HG02759 (cell line): ENCODE data around the gene CCT2.

Source experiments
- ATAC-seq: cut with Tn5 transposase; IDR thresholded peaks from one replicate; pipeline ENCODE4 v1.9.1; 2021; ENCODE audit warnings: mild to moderate bottlenecking, moderate library complexity; ENCODE audit not compliant: unreplicated experiment

CCT2 gene

GRCh38 chr12:69585189-69586062 is at the start of gene CCT2:
Gene CCT2 (plus strand): TSS chr12:69585459. CDS start chr12:69585522, 63 bp downstream.
- ATAC-seq, result peak; percentile 97

- ATAC-seq, result no peak
Measured at GRCh38 chr12:69540987-69541386, 44.3 kb upstream of the CCT2 start.

DNA sequence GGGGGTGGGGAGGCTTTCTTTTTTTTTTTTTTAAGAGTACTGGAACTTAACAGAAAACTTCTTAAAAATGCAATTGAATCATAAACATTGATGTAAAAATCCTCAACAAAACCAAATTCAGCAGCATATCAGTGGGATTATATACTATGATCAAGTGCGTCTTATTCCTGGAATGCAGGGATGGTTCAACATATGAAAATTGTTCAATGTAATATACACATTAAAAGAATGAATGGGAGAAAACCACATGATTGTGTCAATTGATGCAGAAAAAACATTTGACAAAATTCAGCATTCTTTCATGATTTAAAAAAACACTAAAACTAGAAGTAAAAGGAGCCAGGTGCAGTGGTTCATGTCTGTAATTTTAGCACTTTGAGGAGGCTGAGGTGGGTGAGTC is 41.2 kb upstream of the CCT2 start:
- ATAC-seq, result no peak

DNA sequence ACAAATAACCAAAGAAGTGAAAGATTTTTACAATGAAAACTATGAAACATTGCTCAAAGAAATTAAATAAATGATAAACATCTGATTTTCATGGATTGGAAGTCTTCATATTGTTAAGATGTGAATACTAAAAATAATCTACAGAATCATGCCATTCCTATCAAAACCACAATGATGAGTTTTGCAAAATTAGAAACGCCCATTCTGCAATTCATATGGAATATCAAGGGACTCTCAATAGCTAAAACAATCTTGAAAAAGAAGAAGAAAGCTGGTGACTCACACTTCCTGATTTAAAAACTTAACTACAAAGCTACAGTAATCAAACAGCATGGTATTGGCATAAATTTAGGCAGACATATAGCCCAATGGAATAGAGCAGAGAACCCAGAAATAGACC is 40.2 kb upstream of the CCT2 start:
- ATAC-seq, result no peak

- ATAC-seq, result peak; percentile 92
Measured at GRCh38 chr12:69546693-69547438, 38.4 kb upstream of the CCT2 start.

DNA sequence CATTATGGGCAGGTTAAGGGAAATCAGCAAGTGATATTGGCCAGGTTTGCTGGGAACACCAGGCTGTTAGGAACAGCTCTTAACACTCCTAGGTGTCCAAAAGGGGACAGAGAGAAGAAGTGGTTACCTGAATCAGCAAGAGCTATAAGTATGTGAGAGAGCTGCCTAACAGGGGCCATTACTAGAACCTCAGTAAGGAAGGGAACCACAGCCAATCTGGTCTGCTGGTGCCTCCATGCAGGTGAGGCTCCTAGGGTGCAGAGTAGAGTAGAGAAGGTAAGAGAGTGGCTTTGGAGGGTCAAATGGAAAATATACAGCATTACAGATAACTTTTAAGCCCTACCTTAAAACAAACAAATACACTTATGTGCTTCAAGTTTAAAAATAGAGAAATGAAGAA is 36.6 kb upstream of the CCT2 start:
- no peak for ATAC-seq

- no peak for ATAC-seq
Measured at GRCh38 chr12:69550569-69551350, 34.5 kb upstream of the CCT2 start.

DNA sequence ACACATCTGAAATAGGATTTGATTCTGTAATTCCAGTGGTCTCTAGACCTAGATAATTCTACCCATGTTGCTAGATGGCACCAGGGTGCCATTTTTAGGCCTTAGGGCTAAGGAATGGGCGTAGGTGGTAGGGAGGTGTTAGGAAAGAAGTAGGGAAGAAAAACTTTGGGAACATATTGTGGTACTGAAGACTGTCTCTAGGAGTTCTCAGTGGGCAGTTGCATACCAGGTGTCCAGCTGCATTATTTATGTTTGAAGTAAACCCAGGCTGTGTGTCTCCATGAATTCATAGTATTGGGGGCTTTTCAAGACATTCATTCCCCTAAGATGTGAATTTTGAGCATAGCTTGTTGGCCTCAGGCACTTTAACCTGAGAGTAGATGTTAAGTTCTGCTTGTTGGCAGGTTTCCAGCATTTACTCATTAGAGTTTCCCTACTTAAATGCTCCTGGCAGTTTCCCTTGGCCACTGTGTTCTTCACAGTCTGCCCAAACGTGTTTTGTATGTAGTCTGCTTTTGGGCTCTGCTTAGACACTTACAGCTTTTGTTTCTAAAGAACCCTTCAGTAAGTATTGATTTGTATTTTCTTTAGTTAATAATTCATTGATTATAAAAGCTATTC is 31.5 kb upstream of the CCT2 start:
- ATAC-seq, result no peak

- ATAC-seq, result no peak
Measured at GRCh38 chr12:69555461-69555860, 29.8 kb upstream of the CCT2 start.

DNA sequence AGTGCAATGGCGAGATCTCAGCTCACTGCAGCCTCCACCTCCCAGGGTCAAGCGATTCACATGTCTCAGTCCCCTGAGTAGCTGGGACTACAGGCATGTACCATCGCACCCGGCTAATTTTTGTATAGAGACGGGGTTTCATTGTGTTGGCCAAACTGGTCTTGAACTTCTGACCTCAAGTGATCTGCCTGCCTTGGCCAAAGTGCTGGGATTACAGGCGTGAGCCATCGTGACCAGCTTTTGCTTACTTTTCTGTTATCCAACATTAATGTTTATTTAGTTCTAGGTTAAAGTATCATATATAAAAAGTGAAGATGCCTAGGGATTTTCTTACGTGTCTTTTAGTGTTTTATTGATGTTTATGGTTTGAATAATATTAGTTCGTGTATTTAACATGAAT is 28.9 kb upstream of the CCT2 start:
- ATAC-seq, result no peak

DNA sequence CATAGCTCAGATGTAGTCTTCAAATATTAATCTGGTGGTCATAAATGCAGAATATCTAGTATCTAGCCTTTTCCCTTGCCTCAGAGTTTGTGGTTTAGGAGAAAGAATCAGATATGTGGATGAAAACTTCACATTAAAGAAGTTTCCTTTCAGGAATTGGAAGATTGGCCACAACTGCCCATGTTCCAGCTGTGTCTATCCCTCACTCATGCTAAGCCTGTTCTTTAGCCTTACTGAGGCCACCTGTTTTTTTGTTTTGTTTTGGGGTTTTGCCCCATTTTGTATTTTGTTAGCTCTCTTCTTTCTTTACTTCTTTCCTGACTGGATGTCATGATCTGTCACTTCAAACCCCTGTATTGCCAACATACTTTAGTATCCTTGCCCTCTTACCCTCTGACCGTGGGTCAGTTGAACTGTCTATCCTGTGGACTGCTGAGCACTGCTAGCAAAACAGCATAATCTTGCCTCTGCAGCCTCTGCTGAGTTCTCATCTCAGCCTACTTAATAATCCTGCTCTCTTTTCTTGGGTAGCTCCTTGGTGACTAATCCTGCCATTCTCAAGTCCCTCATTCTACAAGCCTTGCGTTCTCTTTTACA is 22.0 kb upstream of the CCT2 start:
- ATAC-seq, result no peak

DNA sequence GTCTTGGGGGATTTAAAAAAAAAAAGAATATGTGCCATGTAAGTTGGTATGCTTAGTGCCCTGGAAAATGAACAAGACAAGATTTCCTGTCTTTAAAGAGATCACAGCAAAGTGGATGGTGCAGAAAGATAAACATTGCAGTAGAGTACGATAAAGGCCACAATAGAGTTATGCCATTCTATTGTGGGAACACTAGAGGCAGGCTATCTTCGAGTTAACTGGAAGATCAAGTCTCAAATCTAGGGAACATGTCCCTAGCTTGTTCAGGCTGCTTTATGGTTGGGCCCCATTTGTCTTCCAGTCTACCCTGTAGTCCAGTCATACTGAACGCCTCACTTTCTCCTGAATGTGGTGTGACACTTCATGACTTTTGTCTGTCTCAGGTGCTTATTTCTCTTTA is 18.7 kb upstream of the CCT2 start:
- ATAC-seq, result no peak

DNA sequence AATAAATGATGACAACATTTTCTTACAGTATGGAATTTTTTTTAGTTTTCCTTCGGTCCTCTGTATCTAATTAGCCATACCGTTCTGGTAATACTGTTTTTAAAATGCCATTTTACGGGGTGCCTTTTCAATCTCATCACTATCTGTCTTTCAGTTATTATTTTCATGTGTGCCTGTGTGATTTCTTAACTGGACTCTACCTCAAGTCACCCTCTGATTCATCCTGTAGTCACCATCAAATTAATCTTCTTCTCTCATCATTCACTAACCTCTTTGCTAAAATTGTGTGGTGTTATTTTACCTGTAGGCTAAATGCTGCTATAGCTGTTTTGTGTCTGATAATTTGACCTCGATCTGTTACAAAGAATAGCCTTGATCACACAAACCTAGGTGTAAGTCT is 16.0 kb upstream of the CCT2 start:
- no peak for ATAC-seq

- ATAC-seq, result no peak
Measured at GRCh38 chr12:69570000-69570516, 15.2 kb upstream of the CCT2 start.

DNA sequence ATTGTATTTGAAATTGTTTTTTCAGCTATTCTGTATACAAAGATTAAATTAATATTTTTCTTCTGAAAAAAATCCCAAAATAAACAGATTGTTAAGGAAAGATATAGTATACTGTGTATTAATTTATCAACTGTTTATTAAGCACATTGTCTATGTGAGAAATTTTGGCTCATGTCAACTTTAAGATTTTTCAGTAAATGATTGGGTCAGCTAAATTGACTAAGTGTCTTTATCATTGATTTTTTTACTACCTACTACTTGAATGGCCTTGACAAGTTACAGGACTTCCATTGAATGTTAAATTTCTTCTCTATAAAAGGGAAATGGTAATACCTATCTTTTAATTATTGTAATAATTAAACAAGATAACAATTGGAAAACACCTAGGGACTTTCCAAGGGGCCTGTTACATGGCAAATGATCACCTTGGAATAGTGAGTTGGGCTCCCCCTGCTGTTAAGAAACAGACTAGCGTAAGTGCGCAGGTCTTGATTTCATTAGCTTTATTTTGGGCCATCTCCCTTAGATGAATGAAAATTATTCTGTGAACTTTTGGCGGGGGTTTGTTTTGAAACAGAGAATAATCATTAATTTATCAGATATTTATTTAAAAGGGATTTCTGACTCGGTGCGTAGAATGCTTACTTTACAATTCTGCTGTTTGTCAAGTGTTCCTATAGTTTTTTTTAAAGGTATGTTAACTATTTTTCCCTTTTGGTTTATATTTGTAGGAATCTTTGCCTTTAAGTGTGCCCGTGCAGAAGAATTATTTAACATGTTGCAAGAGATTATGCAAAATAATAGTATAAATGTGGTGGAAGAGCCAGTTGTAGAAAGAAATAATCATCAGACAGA is 14.5 kb upstream of the CCT2 start:
- peak; percentile 75 for ATAC-seq

DNA sequence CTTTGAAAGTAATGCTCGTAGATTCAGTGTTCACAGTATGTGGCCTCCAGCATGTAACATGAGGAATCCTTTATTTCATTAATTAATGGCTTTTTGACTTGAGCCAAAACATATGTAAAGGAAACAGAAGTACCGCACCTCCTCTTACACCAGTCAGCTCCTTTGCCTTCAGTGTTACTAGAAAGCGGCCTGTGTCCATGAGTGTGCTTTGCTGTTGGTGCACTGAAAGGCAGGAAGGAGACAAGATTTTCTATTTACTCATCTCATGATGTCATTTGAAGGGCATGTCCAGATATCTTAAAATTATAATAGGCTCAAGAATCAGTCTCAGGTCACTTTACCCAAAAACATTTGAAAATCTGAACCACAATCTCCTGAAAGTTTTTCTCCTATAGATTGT is 9.9 kb upstream of the CCT2 start:
- no peak for ATAC-seq

DNA sequence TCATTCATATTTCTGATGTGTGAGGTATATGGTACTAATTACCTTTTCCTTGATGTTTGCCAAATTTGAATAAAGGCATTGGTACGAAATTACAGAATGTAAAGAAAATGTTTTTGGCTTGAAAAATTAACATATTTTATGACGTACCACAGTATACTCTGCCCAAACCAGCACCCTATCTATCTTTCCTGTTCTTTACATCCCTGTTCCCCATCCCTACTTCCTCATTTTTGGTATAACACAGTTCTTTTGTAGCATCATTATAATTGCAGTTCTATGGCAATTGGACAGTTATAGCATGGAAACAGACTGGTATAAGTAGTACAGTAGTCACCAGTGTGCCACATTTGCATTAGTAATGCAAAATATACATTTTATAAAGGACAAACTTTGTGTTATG is 7.0 kb upstream of the CCT2 start:
- ATAC-seq, result no peak

- ATAC-seq, result peak; percentile 47
Measured at GRCh38 chr12:69579029-69579428, 6.2 kb upstream of the CCT2 start.

DNA sequence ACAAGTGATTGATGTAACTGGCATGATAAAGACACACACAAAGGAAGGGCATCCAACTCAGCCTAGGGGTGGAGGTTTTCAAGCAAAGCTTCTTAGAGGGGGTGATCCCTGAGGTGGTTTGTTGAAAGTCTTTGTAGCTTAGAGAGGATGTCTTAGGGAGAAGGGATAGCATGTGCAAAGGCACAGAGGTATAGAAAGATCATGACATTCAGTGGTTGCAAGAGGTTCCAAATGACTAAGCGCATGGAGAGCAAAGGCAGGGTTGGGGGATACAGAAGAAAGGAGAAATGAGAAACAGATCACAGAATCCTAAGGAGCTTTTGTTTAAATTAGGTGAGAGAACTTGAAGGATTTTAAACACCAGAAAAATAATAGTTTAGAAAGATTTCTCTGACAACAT is 5.2 kb upstream of the CCT2 start:
- ATAC-seq, result no peak
